Measurements from ENCODE around the gene SLC13A1.

- TF ChIP-seq CTCF (IDR thresholded peaks at IDR 0.05) (no peak), POLR2A (IDR thresholded peaks at IDR 0.05) (no peak)
Observed at GRCh38 chr7:123157606-123158005, 42.2 kb downstream of the SLC13A1 start.
